KMS-11 (cell line): ENCODE data around the gene CENPH.
A peak's percentile ranks its signal among the peaks of the same experiment; 100 is the strongest.
"Not testable (repeated sequence)": the region's sequence is repeated elsewhere in the genome, so short reads cannot be mapped to it uniquely, and the experiment has no call there.

Source experiments
- H2AFZ ChIP-seq: fragments of 200-600 bp; sonication (generic); 2 replicates; pipeline ENCODE4 v1.6.1; 2016; ENCODE audit warnings: antibody characterized with exemption, mixed run types, low read depth
- H3K27ac ChIP-seq: fragments of 200-600 bp; sonication (generic); 2 replicates; pipeline ENCODE4 v1.6.1; 2016; ENCODE audit warnings: mild to moderate bottlenecking, mixed run types
- H3K27me3 ChIP-seq: fragments of 200-600 bp; sonication (generic); 2 replicates; pipeline ENCODE4 v1.6.1; 2017; ENCODE audit warnings: mild to moderate bottlenecking, low read depth, mixed run types, moderate library complexity; ENCODE audit not compliant: insufficient read depth
- H3K36me3 ChIP-seq: fragments of 200-600 bp; sonication (generic); 2 replicates; pipeline ENCODE4 v1.6.1; 2017; ENCODE audit warnings: mild to moderate bottlenecking, mixed run types; ENCODE audit not compliant: insufficient read depth
- H3K4me1 ChIP-seq: fragments of 200-600 bp; sonication (generic); 2 replicates; pipeline ENCODE4 v1.6.1; 2016; ENCODE audit warnings: mild to moderate bottlenecking, low read depth, mixed run types; ENCODE audit not compliant: poor library complexity, severe bottlenecking
- H3K4me2 ChIP-seq: fragments of 200-600 bp; sonication (generic); 2 replicates; pipeline ENCODE4 v1.7.0; 2016; ENCODE audit warnings: mild to moderate bottlenecking, mixed run types
- H3K4me3 ChIP-seq: fragments of 200-600 bp; sonication (generic); IDR thresholded peaks from 2 replicates; pipeline ENCODE4 v1.6.1; 2017; ENCODE audit warnings: low read depth, low read length, mixed read lengths; ENCODE audit not compliant: insufficient read depth
- H3K79me2 ChIP-seq: fragments of 200-600 bp; sonication (generic); 2 replicates; pipeline ENCODE4 v1.6.1; 2016; ENCODE audit warnings: low read depth, mixed run types; ENCODE audit not compliant: insufficient read depth
- H3K9ac ChIP-seq: fragments of 200-600 bp; sonication (generic); 2 replicates; pipeline ENCODE4 v1.6.1; 2016; ENCODE audit warnings: mild to moderate bottlenecking, mixed run types
- H4K20me1 ChIP-seq: fragments of 200-600 bp; sonication (generic); 2 replicates; pipeline ENCODE4 v1.6.1; 2016; ENCODE audit warnings: mild to moderate bottlenecking, mixed run types; ENCODE audit not compliant: insufficient read depth
- CTCF ChIP-seq: fragments of 200-600 bp; sonication (generic); conservative IDR thresholded peaks from 2 replicates; pipeline ENCODE4 v1.6.1; 2017; ENCODE audit warnings: low read depth, mild to moderate bottlenecking, antibody characterized with exemption, low read length, moderate library complexity, mixed read lengths

The CENPH gene

GRCh38 chr5:69234457-69235268, 45.3 kb downstream of the CENPH start, which contains the start of gene CDK7:
Gene CDK7 (plus strand): TSS chr5:69234886. CDS start chr5:69234976, 90 bp downstream.
- Histone ChIP-seq H3K79me2 (peaks cover 16% of the 10 kb centered on the region; the same call in 1 of the 2 replicates), H3K36me3 (no peaks in the 10 kb centered on the region), H3K9ac (peak within 1 kb of the TSS; percentile 56; the same call in 1 of the 2 replicates), H3K27me3 (no peaks in the 10 kb centered on the region), H3K4me3 (peak within 1 kb of the TSS; percentile 88), H2AFZ (peak within 1 kb of the TSS; percentile 93), H3K4me2 (peak within 1 kb of the TSS; percentile 86), H3K27ac (peak within 1 kb of the TSS; percentile 36), H4K20me1 (no peaks in the 10 kb centered on the region), H3K4me1 (peaks cover 21% of the 10 kb centered on the region)
- TF ChIP-seq CTCF: no peak

- H3K36me3 ChIP-seq, H3K9ac ChIP-seq, H3K4me3 ChIP-seq, H4K20me1 ChIP-seq, H3K27me3 ChIP-seq, H3K4me2 ChIP-seq, H2AFZ ChIP-seq, H3K27ac ChIP-seq: not testable (repeated sequence)
- Histone ChIP-seq H3K4me1 (peaks cover 21% of the 10 kb centered on the region), H3K79me2 (peaks cover 26% of the 10 kb centered on the region)
Observed at GRCh38 chr5:69236733-69237132, 47.4 kb downstream of the CENPH start.

GRCh38 chr5:69237877-69238276, 48.5 kb downstream of the CENPH start:
- no peaks in the 10 kb centered on the region for H4K20me1 ChIP-seq
- peaks cover 34% of the 10 kb centered on the region for H3K79me2 ChIP-seq
- no peaks in the 10 kb centered on the region for H3K27me3 ChIP-seq
- H3K4me1 ChIP-seq: peaks cover 21% of the 10 kb centered on the region
- no peak overlapping the region for H2AFZ ChIP-seq
- TF ChIP-seq CTCF: no peak
- no peak overlapping the region for H3K4me2 ChIP-seq
- no peaks in the 10 kb centered on the region for H3K36me3 ChIP-seq
- H3K27ac ChIP-seq: no peak overlapping the region
- no peak overlapping the region for H3K9ac ChIP-seq
- H3K4me3 ChIP-seq: no peak overlapping the region

- no peak for TF ChIP-seq CTCF
- H3K9ac ChIP-seq: no peak overlapping the region
Observed at GRCh38 chr5:69238760-69239251, 49.4 kb downstream of the CENPH start.

More at GRCh38 chr5:69238760-69239251, 49.4 kb downstream of the CENPH start:
- Histone ChIP-seq H3K27me3 (no peaks in the 10 kb centered on the region), H3K27ac (no peak overlapping the region), H2AFZ (no peak overlapping the region), H3K4me2 (no peak overlapping the region), H3K4me1 (peaks cover 19% of the 10 kb centered on the region), H3K79me2 (peaks cover 35% of the 10 kb centered on the region), H3K4me3 (no peak overlapping the region), H3K36me3 (no peaks in the 10 kb centered on the region), H4K20me1 (no peaks in the 10 kb centered on the region)
